EL (cell line): ENCODE results near the gene TLX2.
"Not testable (repeated sequence)": the region's sequence is repeated elsewhere in the genome, so short reads cannot be mapped to it uniquely, and the experiment has no call there.

ENCODE experiments used
- DNase-seq: peaks from one replicate; pipeline ENCODE4 v3.0.0-alpha.2; 2016

TLX2 gene

DNA sequence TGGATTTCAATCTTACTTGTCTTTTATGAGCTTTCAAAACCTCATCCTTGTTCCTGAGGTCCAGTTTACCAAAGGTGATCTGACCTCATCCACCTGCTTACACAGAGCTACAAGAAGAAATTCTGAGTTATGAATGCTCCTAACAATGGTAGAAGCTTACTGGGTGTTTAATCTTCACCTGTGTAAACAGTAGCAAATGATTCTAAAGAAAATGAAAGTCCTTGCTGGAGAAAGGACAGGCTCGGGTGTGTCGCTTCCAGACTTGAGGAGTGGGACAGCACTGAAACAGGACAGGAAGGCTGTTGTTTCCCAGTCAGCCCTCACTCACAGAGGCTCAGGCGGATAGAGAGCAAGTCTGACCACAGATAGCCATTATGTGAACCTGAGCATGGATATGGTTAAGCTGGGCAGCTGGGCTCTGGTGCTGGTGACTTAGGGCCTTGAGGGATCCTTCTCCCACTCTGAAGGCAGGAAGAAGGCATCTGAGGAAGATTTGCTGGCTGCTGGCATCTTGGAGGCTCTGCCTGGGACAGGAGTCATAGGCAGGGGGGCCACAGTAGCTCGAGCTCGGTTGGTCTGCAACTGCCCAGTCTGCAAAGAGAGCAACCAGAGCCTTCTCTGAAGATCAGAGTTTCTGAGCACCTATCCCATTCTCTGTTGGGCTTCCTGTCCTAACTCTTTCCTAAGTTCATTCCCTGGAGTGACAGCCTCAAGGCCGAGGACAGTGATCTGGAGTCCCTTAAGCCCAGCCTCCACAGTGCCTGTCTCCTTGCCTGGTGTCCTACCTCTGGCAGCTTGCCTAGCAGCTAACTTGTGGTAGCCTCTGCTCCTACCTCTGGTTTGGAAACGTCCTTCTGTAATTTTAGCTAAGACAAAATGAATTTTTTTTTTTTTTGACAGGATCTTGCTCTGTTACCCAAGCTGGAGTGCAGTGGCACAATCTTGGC is 44.3 kb downstream of the TLX2 start:
- DNase-seq: no peak

DNA sequence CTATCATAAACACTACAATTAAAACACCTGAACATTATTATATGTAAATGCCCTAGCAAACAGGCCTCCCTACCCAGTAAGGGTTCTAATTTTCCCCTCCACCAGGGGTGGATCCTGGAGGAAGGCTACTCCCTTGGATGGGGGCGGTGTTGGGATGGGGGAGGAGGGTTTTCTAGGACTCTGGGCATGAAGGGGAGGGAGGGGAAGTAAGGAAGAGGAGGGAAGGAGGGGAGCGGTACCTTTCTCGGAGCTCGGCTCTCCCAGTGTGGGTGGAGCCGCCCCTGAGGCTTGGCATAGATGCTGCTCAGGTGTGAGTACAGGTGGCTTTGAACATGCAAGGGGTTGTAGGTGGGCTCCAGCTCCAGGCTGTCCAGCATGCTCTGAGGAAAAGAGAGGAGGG is 45.7 kb downstream of the TLX2 start:
- no peak for DNase-seq

DNA sequence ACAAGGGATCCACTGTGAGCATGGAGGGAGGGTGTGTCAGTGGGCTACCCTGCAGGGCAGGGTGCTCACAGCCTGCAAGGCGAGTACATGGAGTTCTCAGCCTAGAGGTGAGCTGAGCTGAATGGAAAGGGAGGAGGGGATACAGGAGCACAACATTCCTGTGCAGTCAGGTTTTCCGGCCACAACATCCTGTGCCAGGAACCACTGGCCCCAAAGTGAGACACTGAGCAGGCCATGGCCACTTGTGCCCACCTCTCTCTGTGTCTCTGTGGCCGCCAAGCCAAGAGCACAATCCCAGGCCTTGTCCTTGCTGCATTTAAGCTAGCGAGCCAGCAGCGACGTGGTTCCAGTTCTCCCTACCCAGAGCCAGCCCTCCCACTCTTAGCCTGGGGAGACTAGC is 46.3 kb downstream of the TLX2 start:
- DNase-seq: no peak

DNA sequence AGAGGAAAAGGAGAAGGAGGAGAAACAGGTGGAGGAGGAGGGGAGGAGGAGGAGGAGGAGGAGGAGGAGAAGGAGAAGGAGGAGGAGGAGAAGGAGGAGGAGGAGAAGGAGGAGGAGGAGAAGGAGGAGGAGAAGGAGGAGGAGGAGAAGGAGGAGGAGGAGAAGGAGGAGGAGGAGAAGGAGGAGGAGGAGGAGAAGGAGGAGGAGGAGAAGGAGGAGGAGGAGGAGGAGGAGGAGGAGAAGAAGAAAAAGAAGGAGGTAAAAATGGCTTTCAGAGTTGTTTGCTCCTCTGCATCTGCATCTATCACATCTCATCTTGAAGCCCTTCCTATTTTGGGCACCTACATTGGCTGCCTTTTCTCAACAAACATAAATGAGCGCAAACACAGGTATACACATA is 46.8 kb downstream of the TLX2 start:
- DNase-seq: not testable (repeated sequence)

DNA sequence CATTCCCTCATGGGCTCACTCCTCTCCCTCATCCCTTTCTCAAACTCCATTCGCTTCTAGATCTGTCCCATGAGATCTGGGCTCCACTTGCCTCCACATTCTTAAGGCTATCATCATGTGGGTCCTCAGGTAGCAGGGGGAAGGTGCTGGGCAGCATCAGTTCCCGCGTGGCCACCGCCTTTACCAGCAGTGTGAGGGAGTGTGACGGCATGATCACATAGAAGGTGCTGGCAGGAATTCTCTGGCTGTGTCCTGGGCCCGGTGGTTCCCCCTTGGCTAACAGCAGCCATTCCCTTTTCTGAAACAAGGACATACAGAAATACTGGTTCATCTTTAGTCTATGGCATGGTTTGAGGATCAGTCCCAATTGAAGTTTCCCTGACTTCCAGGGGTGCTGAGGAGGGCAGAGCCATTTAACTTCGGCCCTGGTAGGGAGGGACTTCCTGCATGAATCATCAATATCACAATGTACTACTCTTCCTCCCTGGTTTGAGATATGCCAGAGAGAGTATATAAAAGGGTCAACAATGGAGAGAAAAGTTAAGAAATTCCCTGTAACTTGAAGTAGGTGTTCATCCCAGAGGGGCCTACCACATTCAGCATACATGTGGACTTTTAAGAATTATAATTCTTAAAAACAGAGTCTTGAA is 48.0 kb downstream of the TLX2 start:
- no peak for DNase-seq

DNA sequence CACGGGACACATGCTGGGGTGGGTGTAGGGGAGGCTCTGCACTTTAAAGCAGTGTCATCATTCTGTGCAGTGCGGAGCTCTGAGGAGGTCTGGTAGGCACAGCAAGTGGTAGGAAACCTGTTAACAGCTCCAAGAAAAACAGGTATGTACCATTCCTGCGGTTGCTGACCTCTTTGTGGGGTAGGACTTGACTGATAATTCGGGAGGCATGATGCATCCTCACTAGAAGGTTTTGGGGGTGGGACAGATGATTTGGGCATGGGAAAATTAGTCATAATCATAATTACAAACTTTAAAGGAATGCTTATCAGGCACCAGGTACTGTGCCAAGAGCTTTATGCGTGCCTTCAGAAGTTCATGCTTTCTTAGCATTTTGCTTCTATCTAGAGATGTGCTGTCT is 50.0 kb downstream of the TLX2 start:
- DNase-seq: peak; percentile 83

DNA sequence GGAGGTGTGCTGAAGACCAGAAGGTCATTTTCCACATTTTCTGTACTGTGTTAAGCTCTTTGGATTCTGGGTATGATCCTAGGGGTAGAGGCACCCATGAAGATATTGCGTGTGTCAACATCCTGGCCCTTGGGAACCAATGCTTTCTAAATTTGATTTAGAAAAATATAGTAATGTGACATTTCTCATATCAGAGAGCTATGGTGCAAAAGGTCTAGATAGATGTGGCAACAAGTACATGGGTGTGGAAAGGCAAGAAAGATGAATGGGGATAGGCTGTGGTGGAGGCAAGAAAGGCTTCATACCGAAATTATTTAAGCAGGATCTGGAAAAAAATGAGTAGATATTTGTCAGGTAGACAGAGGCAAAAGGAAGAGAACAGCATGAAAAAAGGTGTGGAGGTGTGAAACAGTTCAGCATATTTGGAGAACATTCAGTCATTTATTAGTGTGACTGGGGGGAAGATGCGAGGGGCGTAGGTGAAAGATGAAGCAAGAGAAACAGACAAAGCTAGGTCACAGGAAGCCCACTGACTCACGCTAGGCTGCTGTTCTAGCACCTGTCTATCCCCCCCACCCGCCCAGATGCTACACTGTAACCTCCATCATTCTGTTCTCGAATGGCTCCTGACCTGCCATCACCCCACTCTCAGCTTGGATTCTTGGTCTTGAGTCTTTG is 52.0 kb downstream of the TLX2 start:
- DNase-seq: no peak

DNA sequence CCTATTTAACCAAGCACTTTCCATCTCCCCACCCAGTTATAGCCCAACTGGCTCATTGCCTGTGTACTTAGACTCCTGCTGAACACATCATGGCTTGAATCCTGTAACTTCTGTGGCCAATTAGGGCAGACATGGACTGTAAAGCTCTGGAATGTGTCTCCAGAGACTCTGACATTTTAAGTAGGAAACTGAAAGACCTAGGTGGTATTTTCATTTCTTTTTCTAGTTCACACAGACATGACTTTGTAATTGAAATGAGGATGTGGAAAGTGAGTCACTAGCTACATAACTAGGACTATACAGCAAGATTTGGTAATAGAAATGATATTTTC is 52.5 kb downstream of the TLX2 start:
- peak; percentile 93 for DNase-seq
